ENCODE measurements around the gene WDR70. TPM values are rescaled to one million over a fixed set of nuclear protein-coding genes. Genes with fewer than 3 reads are reported as not detected.

The WDR70 gene
- polyA plus RNA-seq, 1 of the 3 experiments (the other 2 are of a cell fraction), result 14.2 TPM

GRCh38 chr5:37714756-37715155, 335.6 kb downstream of the WDR70 start:
- Histone ChIP-seq H3K36me3 (replicated peaks in 1 of 2; ENCODE audit: control insufficient read depth in 1 of 2, insufficient read depth in 2 of 2, low read length in 1 of 2) (no peaks in the 10 kb centered on the region), H3F3A (replicated peaks; ENCODE audit: insufficient read depth) (peaks cover 39% of the 10 kb centered on the region), H3K9me3 (no peaks in the 10 kb centered on the region), H4K20me1 (ENCODE audit: insufficient read depth) (no peaks in the 10 kb centered on the region), H3K79me2 (ENCODE audit: insufficient read depth) (no peaks in the 10 kb centered on the region), H3K9ac (peak overlapping the region; percentile 14; the same call in 1 of the 2 replicates), H3K4me3 (ENCODE audit: low read depth in 2 of 2, low read length in 1 of 2) (no peak overlapping the region), H3K9me2 (no peaks in the 10 kb centered on the region), H3K27ac (ENCODE audit: low read depth in 2 of 2, low read length in 1 of 2) (peak overlapping the region in 1 of 2 experiments; percentile 90; a peak in 3 of 4 replicates), H3K27me3 (ENCODE audit: insufficient read depth) (no peaks in the 10 kb centered on the region), H3K4me1 (ENCODE audit: control insufficient read depth in 1 of 2, insufficient read depth in 2 of 2, low read depth in 1 of 2, low read length in 1 of 2) (peaks cover 10 to 42% of the 10 kb centered on the region in 2 experiments), H3K4me2 (0 out of 2 replicates have a peak overlapping the region, but pooled peaks have one; percentile 0), H2AFZ (ENCODE audit: low read depth) (peak overlapping the region; percentile 31; the same call in 1 of the 2 replicates)
- DNase-seq, result no peak
- TF ChIP-seq EP300 (IDR thresholded peaks at IDR 0.05; ENCODE audit: borderline replicate concordance in 1 of 2, low read depth in 1 of 2, low read length in 1 of 2), result peak in 1 of 2 experiments; percentile 8; a peak in 1 of 4 replicates
- no peak for TF ChIP-seq NRF1 (IDR thresholded peaks at IDR 0.05; ENCODE audit: low read depth, low read length)
- TF ChIP-seq TCF12 (IDR thresholded peaks at IDR 0.05), result peak; percentile 82
- CTCF ChIA-PET, result no interaction called here
- POLR2A ChIA-PET, result no interaction called here

- POLR2A ChIA-PET, result no interaction called here
- TF ChIP-seq JUND (IDR thresholded peaks at IDR 0.05) (0 out of 2 replicates have a peak, but pooled peaks have one; percentile 11), NFIC (IDR thresholded peaks at IDR 0.05; ENCODE audit: borderline replicate concordance) (peak; percentile 31; the same call in 1 of the 2 replicates), SMC3 (IDR thresholded peaks at IDR 0.05; ENCODE audit: low read depth, low read length) (no peak), MAX (IDR thresholded peaks at IDR 0.05; ENCODE audit: low read depth) (0 out of 2 replicates have a peak, but pooled peaks have one; percentile 75), TCF12 (IDR thresholded peaks at IDR 0.05) (peak; percentile 35; the same call in 1 of the 2 replicates), EP300 (IDR thresholded peaks at IDR 0.05; ENCODE audit: borderline replicate concordance in 1 of 2, low read depth in 1 of 2, low read length in 1 of 2) (peak in 1 of 2 experiments; percentile 44; a peak in 2 of 4 replicates), FOXM1 (IDR thresholded peaks at IDR 0.05; ENCODE audit: low read depth) (no peak), YY1 (IDR thresholded peaks at IDR 0.05; ENCODE audit: low read depth) (peak; percentile 34; the same call in 1 of the 2 replicates), PBX3 (IDR thresholded peaks at IDR 0.05) (peak; percentile 26; the same call in 1 of the 2 replicates)
- H3K9ac ChIP-seq, result peak overlapping the region; percentile 14; the same call in 1 of the 2 replicates
- peak overlapping the region in 1 of 2 experiments; percentile 90; a peak in 3 of 4 replicates for H3K27ac ChIP-seq (ENCODE audit: low read depth in 2 of 2, low read length in 1 of 2)
- H3K36me3 ChIP-seq (replicated peaks in 1 of 2; ENCODE audit: control insufficient read depth in 1 of 2, insufficient read depth in 2 of 2, low read length in 1 of 2), result no peaks in the 10 kb centered on the region
- CTCF ChIA-PET, result no interaction called here
- H3K4me3 ChIP-seq (ENCODE audit: low read depth in 2 of 2, low read length in 1 of 2), result no peak overlapping the region
- no peaks in the 10 kb centered on the region for H3K79me2 ChIP-seq (ENCODE audit: insufficient read depth)
- no peaks in the 10 kb centered on the region for H3K9me2 ChIP-seq
- no peaks in the 10 kb centered on the region for H4K20me1 ChIP-seq (ENCODE audit: insufficient read depth)
- H2AFZ ChIP-seq (ENCODE audit: low read depth), result no peak overlapping the region
- peaks cover 39% of the 10 kb centered on the region for H3F3A ChIP-seq (replicated peaks; ENCODE audit: insufficient read depth)
- peaks cover 10 to 48% of the 10 kb centered on the region in 2 experiments for H3K4me1 ChIP-seq (ENCODE audit: control insufficient read depth in 1 of 2, insufficient read depth in 2 of 2, low read depth in 1 of 2, low read length in 1 of 2)
- no peaks in the 10 kb centered on the region for H3K9me3 ChIP-seq
- H3K4me2 ChIP-seq, result 0 out of 2 replicates have a peak overlapping the region, but pooled peaks have one; percentile 0
- DNase-seq, result no peak
- no peaks in the 10 kb centered on the region for H3K27me3 ChIP-seq (ENCODE audit: insufficient read depth)
These were observed 336.2 kb downstream of the WDR70 start for GRCh38 chr5:37715361-37715760.

- peak overlapping the region in 1 of 2 experiments; percentile 90; a peak in 2 of 4 replicates for H3K27ac ChIP-seq (ENCODE audit: low read depth in 2 of 2, low read length in 1 of 2)
- 94% methylated on average over 5 of the region's 5 CpGs for WGBS (ENCODE audit: low lambda C conversion rate)
- no peak for TF ChIP-seq FOXJ3 (CRISPR knock-in tag; IDR thresholded peaks at IDR 0.05)
- TF ChIP-seq TCF12 (IDR thresholded peaks at IDR 0.05), result no peak
- TF ChIP-seq CTCF (IDR thresholded peaks at IDR 0.05), result no peak
- no peak for TF ChIP-seq MEF2A (IDR thresholded peaks at IDR 0.05; ENCODE audit: borderline replicate concordance, low read depth)
- no peak for TF ChIP-seq REST (IDR thresholded peaks at IDR 0.05; ENCODE audit: low read depth, low read length)
- TF ChIP-seq CHD2 (IDR thresholded peaks at IDR 0.05; ENCODE audit: low read length, partially characterized antibody), result no peak
- TF ChIP-seq SIN3A (IDR thresholded peaks at IDR 0.05; ENCODE audit: borderline replicate concordance, low read depth, low read length), result no peak
These were observed 336.9 kb downstream of the WDR70 start for GRCh38 chr5:37715992-37716391.

More at GRCh38 chr5:37715992-37716391, 336.9 kb downstream of the WDR70 start:
- Histone ChIP-seq H3K4me1 (ENCODE audit: control insufficient read depth in 1 of 2, insufficient read depth in 2 of 2, low read depth in 1 of 2, low read length in 1 of 2) (peaks cover 13 to 54% of the 10 kb centered on the region in 2 experiments), H3F3A (replicated peaks; ENCODE audit: insufficient read depth) (peaks cover 46% of the 10 kb centered on the region), H3K36me3 (replicated peaks in 1 of 2; ENCODE audit: control insufficient read depth in 1 of 2, insufficient read depth in 2 of 2, low read length in 1 of 2) (no peaks in the 10 kb centered on the region), H3K9ac (no peak overlapping the region), H3K9me3 (no peaks in the 10 kb centered on the region), H3K9me2 (no peaks in the 10 kb centered on the region), H4K20me1 (ENCODE audit: insufficient read depth) (no peaks in the 10 kb centered on the region), H2AFZ (ENCODE audit: low read depth) (no peak overlapping the region), H3K79me2 (ENCODE audit: insufficient read depth) (no peaks in the 10 kb centered on the region), H3K4me3 (ENCODE audit: low read depth in 2 of 2, low read length in 1 of 2) (no peak overlapping the region), H3K27me3 (ENCODE audit: insufficient read depth) (no peaks in the 10 kb centered on the region), H3K4me2 (no peak overlapping the region)
- POLR2A ChIA-PET, result no interaction called here
- CTCF ChIA-PET, result interaction anchor here (0.7 kb wide), 1 partner anchor 16 kb away, joined by 3 read pairs; no protein-coding TSS in a partner anchor
- no peak for DNase-seq
